Natural killer cell (primary cell): ENCODE data around the gene BRD7. TPM values are rescaled to one million over a fixed set of nuclear protein-coding genes. Genes with fewer than 3 reads are reported as not detected.

Experiments used
- ATAC-seq, 3 donors: fragments of 150-1000 bp in 2 of 3; fragments of 200-7000 bp in 1 of 3; cut with Tn5 transposase; 1 replicate in 1 of 3; 2 replicates in 2 of 3; pipeline ENCODE4 v1.10.0; 2021; ENCODE audit warnings: mild to moderate bottlenecking in 2 of 3, moderate library complexity in 2 of 3
- DNase-seq, 2 donors: peaks; one replicate each; pipeline versions ENCODE4 v3.0.0 to v3.0.0-alpha.2; 2013 to 2021; ENCODE audit warnings: mixed read lengths in 1 of 2
- H3K27ac ChIP-seq: one replicate; pipeline ENCODE4 v1.5.1; 2013; ENCODE audit warnings: mild to moderate bottlenecking, low read length
- H3K27me3 ChIP-seq: one replicate; pipeline ENCODE4 v1.6.1; 2013; ENCODE audit warnings: low read length; ENCODE audit not compliant: control insufficient read depth, insufficient read depth
- H3K36me3 ChIP-seq: one replicate; pipeline ENCODE4 v1.6.1; 2013; ENCODE audit warnings: low read length; ENCODE audit not compliant: control insufficient read depth, insufficient read depth
- H3K4me1 ChIP-seq: one replicate; pipeline ENCODE4 v1.6.1; 2013; ENCODE audit warnings: low read length; ENCODE audit not compliant: control insufficient read depth, insufficient read depth
- H3K4me3 ChIP-seq: one replicate; pipeline ENCODE4 v1.5.1; 2013; ENCODE audit warnings: low read length
- H3K9me3 ChIP-seq: one replicate; pipeline ENCODE4 v1.6.1; 2013; ENCODE audit warnings: low read length; ENCODE audit not compliant: control insufficient read depth, insufficient read depth
- H3K27ac Mint-ChIP-seq, 2 donors: one replicate each; pipeline ENCODE4 v1.8.0; 2022; ENCODE audit warnings: mild to moderate bottlenecking in 2 of 2, mixed read lengths in 2 of 2, moderate library complexity in 1 of 2
- H3K27me3 Mint-ChIP-seq, 2 donors: one replicate each; pipeline ENCODE4 v1.8.0; 2022; ENCODE audit warnings: low read depth in 2 of 2, mixed read lengths in 2 of 2
- H3K36me3 Mint-ChIP-seq: one replicate; pipeline ENCODE4 v1.8.0; 2022; ENCODE audit warnings: mixed read lengths
- H3K4me1 Mint-ChIP-seq, 2 donors: one replicate each; pipeline ENCODE4 v1.8.0; 2022; ENCODE audit warnings: mixed read lengths in 2 of 2
- H3K4me3 Mint-ChIP-seq: one replicate; pipeline ENCODE4 v1.8.0; 2022; ENCODE audit warnings: mild to moderate bottlenecking, moderate library complexity, mixed read lengths
- H3K9me3 Mint-ChIP-seq, 2 donors: one replicate each; pipeline ENCODE4 v1.8.0; 2022; ENCODE audit warnings: mixed read lengths in 2 of 2
- WGBS: methylation state at CpG from one replicate; pipeline ENCODE4 v1.1.7; 2013; ENCODE audit warnings: missing lambda C conversion rate; ENCODE audit not compliant: insufficient coverage; 5-methylcytosine and 5-hydroxymethylcytosine counted together
- intact Hi-C: fragments of 100-400 bp; cut with micrococcal nuclease; formaldehyde crosslinking; loops from one replicate; pipeline ENCODE4 v1.14.2; 2022
- total RNA-seq, 4 donors: library from RNA; stranded (reverse); fragments of 120-200 nt in 1 of 4; gene quantifications; one replicate each; pipeline versions ENCODE4 v1.2.3 to v1.2.4, GENCODE V29; 2013 to 2022
- TF ChIP-seq, protein P1 (sequence below): fragments of 200-600 bp; IDR thresholded peaks from one replicate; pipeline ENCODE4 v1.8.0; 2022; ENCODE audit warnings: antibody characterized with exemption

BRD7 gene
- total RNA-seq, 3 donors from 2014 or later (not counting 1 experiment from before 2014, with no cell fraction given): 89.2 to 118 (median 94.9) TPM

DNA sequence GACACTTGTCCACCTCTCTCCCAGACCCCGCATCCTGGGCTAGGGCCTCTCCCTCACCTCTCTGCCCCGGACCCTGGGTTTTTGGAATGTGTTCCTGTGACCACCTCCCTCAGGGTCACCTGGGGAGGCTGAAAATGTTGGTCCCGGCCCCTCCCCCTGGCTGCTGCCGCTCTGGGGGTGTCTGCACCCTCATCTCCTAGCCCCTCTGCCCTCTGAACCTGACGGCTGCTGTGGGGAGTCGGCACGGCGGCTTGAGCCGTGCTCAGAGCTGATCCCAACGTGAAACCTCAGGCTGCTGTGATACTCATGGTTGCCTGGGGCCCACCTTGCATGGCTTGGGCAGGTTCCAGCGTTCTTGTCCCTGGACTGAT is 59.6 kb downstream of the BRD7 start:
- H3K4me3 Mint-ChIP-seq: no peak overlapping the region
- peak overlapping the region; percentile 83 to 93 for H3K27ac Mint-ChIP-seq

DNA sequence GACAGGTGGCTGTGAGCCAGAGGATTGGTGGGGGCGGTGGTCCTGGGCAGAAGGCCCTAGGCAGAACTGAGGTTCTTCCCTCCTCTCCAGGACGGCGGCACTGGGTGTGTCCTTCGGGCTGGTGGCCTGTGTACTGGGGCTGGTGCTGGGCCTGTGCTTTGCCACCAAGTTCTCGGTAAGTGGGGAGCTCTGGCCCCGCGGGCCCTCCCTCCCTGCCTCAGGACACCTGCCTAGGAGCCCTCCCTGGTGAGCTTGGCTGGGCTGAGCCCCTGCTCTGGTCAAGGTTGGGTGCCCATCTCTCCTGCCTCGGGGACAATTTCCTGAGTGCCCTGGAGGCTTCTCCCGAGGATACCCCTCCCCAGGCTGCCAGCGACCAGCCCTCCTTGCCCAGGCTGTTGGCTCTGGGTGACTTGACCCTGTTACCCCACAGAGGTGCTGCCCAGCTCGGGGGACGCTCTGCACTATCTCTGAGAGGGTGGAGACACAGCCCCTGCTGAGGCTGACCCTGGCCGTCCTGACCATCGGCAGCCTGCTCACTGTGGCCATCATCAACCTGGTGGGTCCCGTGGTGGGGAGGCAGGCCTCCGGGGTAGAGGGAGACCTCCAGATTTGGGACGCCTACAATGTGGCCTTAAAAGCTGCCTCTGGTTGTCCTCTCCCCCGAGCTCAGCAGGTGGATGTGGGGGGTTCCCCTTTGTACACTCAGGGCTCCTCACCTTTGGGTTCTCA is 60.4 kb downstream of the BRD7 start:
- intact Hi-C loops: no loop called here
- no peaks in the 10 kb centered on the region for H3K9me3 ChIP-seq
- ATAC-seq: no peak

More for the DNA sequence above, 59.6 kb downstream of the BRD7 start:
- TF ChIP-seq, protein P1, sequence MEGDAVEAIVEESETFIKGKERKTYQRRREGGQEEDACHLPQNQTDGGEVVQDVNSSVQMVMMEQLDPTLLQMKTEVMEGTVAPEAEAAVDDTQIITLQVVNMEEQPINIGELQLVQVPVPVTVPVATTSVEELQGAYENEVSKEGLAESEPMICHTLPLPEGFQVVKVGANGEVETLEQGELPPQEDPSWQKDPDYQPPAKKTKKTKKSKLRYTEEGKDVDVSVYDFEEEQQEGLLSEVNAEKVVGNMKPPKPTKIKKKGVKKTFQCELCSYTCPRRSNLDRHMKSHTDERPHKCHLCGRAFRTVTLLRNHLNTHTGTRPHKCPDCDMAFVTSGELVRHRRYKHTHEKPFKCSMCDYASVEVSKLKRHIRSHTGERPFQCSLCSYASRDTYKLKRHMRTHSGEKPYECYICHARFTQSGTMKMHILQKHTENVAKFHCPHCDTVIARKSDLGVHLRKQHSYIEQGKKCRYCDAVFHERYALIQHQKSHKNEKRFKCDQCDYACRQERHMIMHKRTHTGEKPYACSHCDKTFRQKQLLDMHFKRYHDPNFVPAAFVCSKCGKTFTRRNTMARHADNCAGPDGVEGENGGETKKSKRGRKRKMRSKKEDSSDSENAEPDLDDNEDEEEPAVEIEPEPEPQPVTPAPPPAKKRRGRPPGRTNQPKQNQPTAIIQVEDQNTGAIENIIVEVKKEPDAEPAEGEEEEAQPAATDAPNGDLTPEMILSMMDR: no peak
- no peak overlapping the region for H3K4me3 ChIP-seq
- no peaks in the 10 kb centered on the region for H3K9me3 Mint-ChIP-seq
- H3K36me3 ChIP-seq: peaks cover 93% of the 10 kb centered on the region
- DNase-seq: peak in 1 of 2 donors; percentile 8
- H3K9me3 ChIP-seq: no peaks in the 10 kb centered on the region
- peak overlapping the region; percentile 6 for H3K27ac ChIP-seq
- ATAC-seq: no peak
- no peaks in the 10 kb centered on the region for H3K27me3 Mint-ChIP-seq
- peaks cover 24 to 59% of the 10 kb centered on the region in 2 donors for H3K4me1 Mint-ChIP-seq
- H3K36me3 Mint-ChIP-seq: no peaks in the 10 kb centered on the region
- intact Hi-C loops: no loop called here
- H3K4me1 ChIP-seq: peaks cover 32% of the 10 kb centered on the region
- no peaks in the 10 kb centered on the region for H3K27me3 ChIP-seq
- WGBS: 91% methylated on average over 11 of the region's 11 CpGs

GRCh38 chr16:50306287-50306686 is 62.5 kb downstream of the BRD7 start:
- Histone ChIP-seq H3K4me3 (no peak overlapping the region), H3K4me1 (peaks cover 17% of the 10 kb centered on the region), H3K27ac (no peak overlapping the region), H3K36me3 (peaks cover 90% of the 10 kb centered on the region), H3K27me3 (no peaks in the 10 kb centered on the region), H3K9me3 (no peaks in the 10 kb centered on the region)
- Mint-ChIP-seq H3K36me3 (no peaks in the 10 kb centered on the region), H3K27ac (peak overlapping the region; percentile 66 to 80), H3K4me3 (no peak overlapping the region), H3K9me3 (no peaks in the 10 kb centered on the region), H3K4me1 (peaks cover 21 to 48% of the 10 kb centered on the region in 2 donors), H3K27me3 (no peaks in the 10 kb centered on the region)
- WGBS: 93% methylated on average over 9 of the region's 9 CpGs
- ATAC-seq (no peak), DNase-seq (no peak)
- TF ChIP-seq, protein P1: no peak
- intact Hi-C loops: no loop called here

More for the DNA sequence above, 60.4 kb downstream of the BRD7 start:
- no peak overlapping the region for H3K4me3 Mint-ChIP-seq
- peaks cover 19 to 54% of the 10 kb centered on the region in 2 donors for H3K4me1 Mint-ChIP-seq
- Histone ChIP-seq H3K27me3 (no peaks in the 10 kb centered on the region), H3K36me3 (peaks cover 93% of the 10 kb centered on the region), H3K4me3 (no peak overlapping the region), H3K27ac (peak overlapping the region; percentile 9), H3K4me1 (peaks cover 27% of the 10 kb centered on the region)
- no peaks in the 10 kb centered on the region for H3K36me3 Mint-ChIP-seq
- no peaks in the 10 kb centered on the region for H3K27me3 Mint-ChIP-seq
- TF ChIP-seq, protein P1: no peak
- 93% methylated on average over 18 of the region's 18 CpGs for WGBS
- peak in 1 of 2 donors; percentile 14 for DNase-seq
- no peaks in the 10 kb centered on the region for H3K9me3 Mint-ChIP-seq
- H3K27ac Mint-ChIP-seq: peak overlapping the region; percentile 83 to 93
